H9 (cell line): ENCODE data around the gene DGKB. TPM values are rescaled to one million over a fixed set of nuclear protein-coding genes. Genes with fewer than 3 reads are reported as not detected.

ENCODE experiments used
- DNase-seq: peaks from one replicate; pipeline ENCODE4 v3.0.0-alpha.2; 2017
- H2AFZ ChIP-seq: one replicate; pipeline ENCODE4 v1.6.1; 2013; ENCODE audit warnings: mild to moderate bottlenecking, low read length, control low read depth, moderate library complexity
- H2AK5ac ChIP-seq: 2 replicates; pipeline ENCODE4 v1.6.1; 2013; ENCODE audit warnings: low read length, control low read depth, mixed read lengths; ENCODE audit not compliant: insufficient read length
- H2BK120ac ChIP-seq: one replicate; pipeline ENCODE4 v1.6.1; 2013; ENCODE audit warnings: low read depth, mild to moderate bottlenecking, low read length, control low read depth, inconsistent platforms; ENCODE audit not compliant: poor library complexity, severe bottlenecking
- H2BK12ac ChIP-seq: 2 replicates; pipeline ENCODE4 v1.6.1; 2013; ENCODE audit warnings: low read length, control low read depth, mixed read lengths, low read depth; ENCODE audit not compliant: insufficient read length
- H2BK15ac ChIP-seq: 2 replicates; pipeline ENCODE4 v1.6.1; 2013; ENCODE audit warnings: low read depth, low read length, control low read depth
- H2BK20ac ChIP-seq: one replicate; pipeline ENCODE4 v1.6.1; 2013; ENCODE audit warnings: low read depth, mild to moderate bottlenecking, low read length, control low read depth, inconsistent platforms; ENCODE audit not compliant: poor library complexity, severe bottlenecking
- H2BK5ac ChIP-seq: 2 replicates; pipeline ENCODE4 v1.6.1; 2013; ENCODE audit warnings: low read length, control low read depth, mixed read lengths; ENCODE audit not compliant: insufficient read length
- H3K14ac ChIP-seq: 2 replicates; pipeline ENCODE4 v1.6.1; 2013; ENCODE audit warnings: low read length, control low read depth; ENCODE audit not compliant: insufficient read depth
- H3K18ac ChIP-seq: 2 replicates; pipeline ENCODE4 v1.6.1; 2013; ENCODE audit warnings: low read depth, mild to moderate bottlenecking, mixed read lengths, low read length, control low read depth; ENCODE audit not compliant: insufficient read length
- H3K23ac ChIP-seq: 2 replicates; pipeline ENCODE4 v1.6.1; 2013; ENCODE audit warnings: low read length, control low read depth, mixed read lengths, low read depth; ENCODE audit not compliant: insufficient read length
- H3K23me2 ChIP-seq: 2 replicates; pipeline ENCODE4 v1.6.1; 2013; ENCODE audit warnings: low read depth, mild to moderate bottlenecking, mixed read lengths, low read length, control low read depth; ENCODE audit not compliant: insufficient read length, poor library complexity, severe bottlenecking
- H3K27ac ChIP-seq: 2 replicates; pipeline ENCODE4 v1.5.1; 2013; ENCODE audit warnings: low read length, control low read depth, mixed read lengths, low read depth; ENCODE audit not compliant: insufficient read length
- H3K27me3 ChIP-seq: 2 replicates; pipeline ENCODE4 v1.6.1; 2013; ENCODE audit warnings: low read length, control low read depth, inconsistent platforms; ENCODE audit not compliant: insufficient read depth
- H3K4ac ChIP-seq: 2 replicates; pipeline ENCODE4 v1.6.1; 2013; ENCODE audit warnings: low read depth, mild to moderate bottlenecking, control low read depth, inconsistent platforms, low read length, moderate library complexity
- H3K4me1 ChIP-seq: 2 replicates; pipeline ENCODE4 v1.6.1; 2013; ENCODE audit warnings: low read length, control low read depth, inconsistent platforms; ENCODE audit not compliant: insufficient read depth
- H3K4me2 ChIP-seq: 2 replicates; pipeline ENCODE4 v1.6.1; 2013; ENCODE audit warnings: low read length, control low read depth, mixed read lengths; ENCODE audit not compliant: insufficient read length, insufficient read depth
- H3K56ac ChIP-seq: 2 replicates; pipeline ENCODE4 v1.6.1; 2013; ENCODE audit warnings: low read depth, mild to moderate bottlenecking, mixed read lengths, low read length, control low read depth; ENCODE audit not compliant: insufficient read length
- H3K79me1 ChIP-seq: 2 replicates; pipeline ENCODE4 v1.6.1; 2013; ENCODE audit warnings: low read depth, mild to moderate bottlenecking, moderate library complexity, low read length, control low read depth, inconsistent platforms; ENCODE audit not compliant: insufficient read depth, poor library complexity, severe bottlenecking
- H3K79me2 ChIP-seq: 2 replicates; pipeline ENCODE4 v1.6.1; 2013; ENCODE audit warnings: low read length, control low read depth, inconsistent platforms; ENCODE audit not compliant: insufficient read depth
- H3K9ac ChIP-seq: 2 replicates; pipeline ENCODE4 v1.6.1; 2013; ENCODE audit warnings: low read length, control low read depth, mixed read lengths; ENCODE audit not compliant: insufficient read length; ENCODE audit errors: extremely low read depth
- H3K9me3 ChIP-seq: one replicate; pipeline ENCODE4 v1.6.1; 2013; ENCODE audit warnings: low read depth, low read length, inconsistent platforms; ENCODE audit not compliant: control insufficient read depth
- H3T11ph ChIP-seq: one replicate; pipeline ENCODE4 v1.6.1; 2013; ENCODE audit warnings: mild to moderate bottlenecking, low read length, control low read depth, inconsistent platforms
- H4K20me1 ChIP-seq: one replicate; pipeline ENCODE4 v1.6.1; 2013; ENCODE audit not compliant: control insufficient read depth, insufficient read length, insufficient read depth
- H4K5ac ChIP-seq: 2 replicates; pipeline ENCODE4 v1.6.1; 2013; ENCODE audit warnings: low read depth, mild to moderate bottlenecking, mixed read lengths, low read length, control low read depth; ENCODE audit not compliant: insufficient read length
- H4K8ac ChIP-seq: replicated peaks from 2 replicates; pipeline ENCODE4 v1.6.1; 2013; ENCODE audit warnings: low read length, control low read depth, mixed read lengths, low read depth; ENCODE audit not compliant: insufficient read length
- H4K91ac ChIP-seq: 2 replicates; pipeline ENCODE4 v1.6.1; 2013; ENCODE audit warnings: low read depth, mild to moderate bottlenecking, moderate library complexity, mixed read lengths, low read length, control low read depth; ENCODE audit not compliant: insufficient read length
- H3K27ac Mint-ChIP-seq, 3 experiments: 2 replicates in 2 of 3; 3 replicates in 1 of 3; pipeline ENCODE4 v1.8.0; 2020 to 2021; ENCODE audit warnings: mixed read lengths in 3 of 3, mild to moderate bottlenecking in 1 of 3, moderate library complexity in 1 of 3
- H3K27me3 Mint-ChIP-seq: 2 replicates; pipeline ENCODE4 v1.8.0; 2021; ENCODE audit warnings: low read depth, mild to moderate bottlenecking, moderate library complexity, mixed read lengths
- H3K36me3 Mint-ChIP-seq, 3 experiments: 2 replicates in 2 of 3; 3 replicates in 1 of 3; pipeline ENCODE4 v1.8.0; 2020 to 2021; ENCODE audit warnings: low read depth in 3 of 3, mixed read lengths in 3 of 3; ENCODE audit not compliant: insufficient read depth in 1 of 3
- H3K4me1 Mint-ChIP-seq, 2 experiments: 2 replicates each; pipeline ENCODE4 v1.8.0; 2020; ENCODE audit warnings: mixed read lengths in 2 of 2
- H3K4me3 Mint-ChIP-seq, 2 experiments: 2 replicates in 1 of 2; 3 replicates in 1 of 2; pipeline ENCODE4 v1.8.0; 2020 to 2021; ENCODE audit warnings: mild to moderate bottlenecking in 2 of 2, mixed read lengths in 2 of 2, moderate library complexity in 1 of 2
- H3K9me3 Mint-ChIP-seq, 2 experiments: 2 replicates in 1 of 2; 3 replicates in 1 of 2; pipeline ENCODE4 v1.8.0; 2020; ENCODE audit warnings: mild to moderate bottlenecking in 2 of 2, mixed read lengths in 2 of 2, moderate library complexity in 1 of 2
- CTCF ChIP-seq: fragments of 200-600 bp; sonication (generic); conservative IDR thresholded peaks from 3 replicates; pipeline ENCODE4 v1.8.0; 2021; ENCODE audit warnings: antibody characterized with exemption, mild to moderate bottlenecking
- WGBS: extraction: QIAGEN DNeasy Blood & Tissue Kit; methylation state at CpG from one replicate; pipeline ENCODE4 v1.1.7; 2013; ENCODE audit warnings: missing lambda C conversion rate, low lambda C conversion rate, mixed read lengths; ENCODE audit not compliant: insufficient read length; ENCODE audit errors: extremely low coverage; 5-methylcytosine and 5-hydroxymethylcytosine counted together
- total RNA-seq: library from RNA; stranded (reverse); gene quantifications from 2 replicates; pipeline ENCODE4 v1.2.1, GENCODE V29; 2021

Gene DGKB
- total RNA-seq, 1 experiment from 2014 or later, result 0.26 TPM

- H3K14ac ChIP-seq, result no peak overlapping the region
- no peak for TF ChIP-seq CTCF
- no peaks in the 10 kb centered on the region for H3K23me2 ChIP-seq
- no peak overlapping the region for H3K27ac ChIP-seq
- no peaks in the 10 kb centered on the region for H3K79me1 ChIP-seq
- H3K4me1 ChIP-seq, result no peaks in the 10 kb centered on the region
- H4K5ac ChIP-seq, result no peak overlapping the region
- H2BK12ac ChIP-seq, result no peak overlapping the region
- H3K79me2 ChIP-seq, result no peaks in the 10 kb centered on the region
- H3K4ac ChIP-seq, result no peak overlapping the region
- Mint-ChIP-seq H3K27ac (no peak overlapping the region; a peak in 1 of 7 replicates), H3K4me3 (no peak overlapping the region), H3K36me3 (peaks cover under 1 to 11% (median 5%) of the 10 kb centered on the region in 3 experiments; a peak in 5 of 7 replicates), H3K9me3 (peaks cover 6 to 11% of the 10 kb centered on the region in 2 experiments; a peak in 3 of 5 replicates), H3K27me3 (no peaks in the 10 kb centered on the region), H3K4me1 (peaks cover 0 to 5% of the 10 kb centered on the region in 2 experiments; a peak in 1 of 4 replicates)
- no peak overlapping the region for H3K56ac ChIP-seq
- no peaks in the 10 kb centered on the region for H3K27me3 ChIP-seq
- H3K4me2 ChIP-seq, result no peak overlapping the region
- no peak overlapping the region for H2AFZ ChIP-seq
- H2BK15ac ChIP-seq, result no peak overlapping the region
- no peaks in the 10 kb centered on the region for H3K9me3 ChIP-seq
- no peak overlapping the region for H3K18ac ChIP-seq
- no peak overlapping the region for H3T11ph ChIP-seq
- H4K91ac ChIP-seq, result no peak overlapping the region
- no peak overlapping the region for H2AK5ac ChIP-seq
- no peak overlapping the region for H3K9ac ChIP-seq
- no peak overlapping the region for H2BK20ac ChIP-seq
- no peak overlapping the region for H2BK120ac ChIP-seq
- no peaks in the 10 kb centered on the region for H4K20me1 ChIP-seq
- no peak for DNase-seq
- H3K23ac ChIP-seq, result no peak overlapping the region
- no CpG with 5 or more reads among the region's 2 CpGs for WGBS
- no peak overlapping the region for H2BK5ac ChIP-seq
- no peak overlapping the region for H4K8ac ChIP-seq
Observed at GRCh38 chr7:14639329-14639728, 263.2 kb downstream of the DGKB start.
